ENCODE data around the gene CCHCR1.
A peak's percentile ranks its signal among the peaks of the same experiment; 100 is the strongest.
"Not testable (repeated sequence)": the region's sequence is repeated elsewhere in the genome, so short reads cannot be mapped to it uniquely, and the experiment has no call there.

CCHCR1 gene

GRCh38 chr6:31173406-31173805 is 15.8 kb upstream of the CCHCR1 start:
- H3K9me3 Mint-ChIP-seq = no peaks in the 10 kb centered on the region
- H3K36me3 Mint-ChIP-seq = peaks cover 0 to 4% of the 10 kb centered on the region in 2 donors
- no peaks in the 10 kb centered on the region for H3K27me3 Mint-ChIP-seq
- H3K4me3 Mint-ChIP-seq = no peak overlapping the region
- H3K27ac Mint-ChIP-seq = no peak overlapping the region
- peaks cover 0 to 2% of the 10 kb centered on the region in 2 donors for H3K4me1 Mint-ChIP-seq
- DNase-seq (no peak), ATAC-seq (replicated peaks) (no peak)

GRCh38 chr6:31172973-31173384 is 15.4 kb upstream of the CCHCR1 start:
- Mint-ChIP-seq H3K9me3 (no peaks in the 10 kb centered on the region), H3K27me3 (no peaks in the 10 kb centered on the region), H3K4me1 (peaks cover 0 to 2% of the 10 kb centered on the region in 2 donors), H3K36me3 (peaks cover 0 to 4% of the 10 kb centered on the region in 2 donors), H3K27ac (no peak overlapping the region), H3K4me3 (no peak overlapping the region)
- no peak for DNase-seq
- ATAC-seq (replicated peaks) = no peak

- no peaks in the 10 kb centered on the region for H3K27me3 Mint-ChIP-seq
- ATAC-seq (replicated peaks) (no peak), DNase-seq (no peak)
- no peaks in the 10 kb centered on the region for H3K4me1 Mint-ChIP-seq
- no peaks in the 10 kb centered on the region for H3K9me3 Mint-ChIP-seq
- H3K4me3 Mint-ChIP-seq = no peak overlapping the region
- H3K27ac Mint-ChIP-seq = no peak overlapping the region
- no peaks in the 10 kb centered on the region for H3K36me3 Mint-ChIP-seq
These were observed 14.6 kb upstream of the CCHCR1 start for GRCh38 chr6:31171931-31172905.

GRCh38 chr6:31170987-31171671 is 13.5 kb upstream of the CCHCR1 start:
- DNase-seq (no peak), ATAC-seq (replicated peaks) (no peak)
- Mint-ChIP-seq H3K36me3 (no peaks in the 10 kb centered on the region), H3K27me3 (no peaks in the 10 kb centered on the region), H3K4me3 (no peak overlapping the region), H3K4me1 (peaks cover under 1 to 1% of the 10 kb centered on the region in 2 donors), H3K9me3 (no peaks in the 10 kb centered on the region), H3K27ac (no peak overlapping the region)

GRCh38 chr6:31170600-31170881 is 12.9 kb upstream of the CCHCR1 start, which contains the start of gene POU5F1:
POU5F1 (minus strand) TSS chr6:31170682; CDS start chr6:31170620, 62 bp downstream.
- no peaks in the 10 kb centered on the region for H3K27me3 Mint-ChIP-seq
- peak within 1 kb of the TSS in 1 of 2 donors; percentile 41 for H3K4me3 Mint-ChIP-seq
- no peak within 1 kb of the TSS for H3K27ac Mint-ChIP-seq
- no peaks in the 10 kb centered on the region for H3K9me3 Mint-ChIP-seq
- H3K36me3 Mint-ChIP-seq = no peaks in the 10 kb centered on the region
- ATAC-seq (replicated peaks) (no peak), DNase-seq (no peak)
- peaks cover 1 to 5% of the 10 kb centered on the region in 2 donors for H3K4me1 Mint-ChIP-seq

- peaks cover 4 to 10% of the 10 kb centered on the region in 2 donors for H3K4me1 Mint-ChIP-seq
- not testable (repeated sequence) for H3K4me3 Mint-ChIP-seq; H3K27me3 Mint-ChIP-seq; DNase-seq; ATAC-seq (replicated peaks); H3K9me3 Mint-ChIP-seq; H3K36me3 Mint-ChIP-seq; H3K27ac Mint-ChIP-seq
These were observed 12.4 kb upstream of the CCHCR1 start for GRCh38 chr6:31169858-31170599.

GRCh38 chr6:31169123-31169857 is 11.7 kb upstream of the CCHCR1 start:
- DNase-seq (no peak), ATAC-seq (replicated peaks) (no peak)
- Mint-ChIP-seq H3K4me3 (no peak overlapping the region), H3K4me1 (peaks cover 8 to 15% of the 10 kb centered on the region in 2 donors), H3K36me3 (no peaks in the 10 kb centered on the region), H3K27ac (no peak overlapping the region), H3K27me3 (no peaks in the 10 kb centered on the region), H3K9me3 (no peaks in the 10 kb centered on the region)

GRCh38 chr6:31168606-31169005 is 11.0 kb upstream of the CCHCR1 start:
- Mint-ChIP-seq H3K9me3 (no peaks in the 10 kb centered on the region), H3K36me3 (peaks cover 0 to 2% of the 10 kb centered on the region in 2 donors), H3K27ac (no peak overlapping the region), H3K4me3 (no peak overlapping the region), H3K27me3 (no peaks in the 10 kb centered on the region), H3K4me1 (peaks cover 10 to 18% of the 10 kb centered on the region in 2 donors)
- DNase-seq = no peak
- no peak for ATAC-seq (replicated peaks)

- no peak for DNase-seq
- Mint-ChIP-seq H3K4me3 (no peak overlapping the region), H3K27me3 (no peaks in the 10 kb centered on the region), H3K9me3 (no peaks in the 10 kb centered on the region), H3K36me3 (peaks cover 5 to 23% of the 10 kb centered on the region in 2 donors), H3K27ac (peak overlapping the region; percentile 1), H3K4me1 (peaks cover 16 to 31% of the 10 kb centered on the region in 2 donors)
- ATAC-seq (replicated peaks) = no peak
These were observed 8.4 kb upstream of the CCHCR1 start for GRCh38 chr6:31165986-31166385.

GRCh38 chr6:31165064-31165832 is 7.6 kb upstream of the CCHCR1 start:
- Mint-ChIP-seq H3K4me1 (peaks cover 16 to 31% of the 10 kb centered on the region in 2 donors), H3K27ac (peak overlapping the region; percentile 44), H3K4me3 (peak overlapping the region in 1 of 2 donors; percentile 42), H3K36me3 (peaks cover 9 to 23% of the 10 kb centered on the region in 2 donors)
- H3K9me3 Mint-ChIP-seq, DNase-seq, H3K27me3 Mint-ChIP-seq: not testable (repeated sequence)
- peak; percentile 61 to 78 for ATAC-seq (replicated peaks)

GRCh38 chr6:31164475-31165063 is 7.0 kb upstream of the CCHCR1 start:
- H3K9me3 Mint-ChIP-seq; DNase-seq; ATAC-seq (replicated peaks); H3K4me3 Mint-ChIP-seq; H3K27me3 Mint-ChIP-seq: not testable (repeated sequence)
- peak overlapping the region; percentile 44 for H3K27ac Mint-ChIP-seq
- H3K4me1 Mint-ChIP-seq = peaks cover 16 to 32% of the 10 kb centered on the region in 2 donors
- peaks cover 9 to 23% of the 10 kb centered on the region in 2 donors for H3K36me3 Mint-ChIP-seq

GRCh38 chr6:31163922-31164321 is 6.3 kb upstream of the CCHCR1 start:
- ATAC-seq (replicated peaks) = no peak
- DNase-seq = no peak
- H3K36me3 Mint-ChIP-seq = peaks cover 13 to 23% of the 10 kb centered on the region in 2 donors
- no peaks in the 10 kb centered on the region for H3K9me3 Mint-ChIP-seq
- no peaks in the 10 kb centered on the region for H3K27me3 Mint-ChIP-seq
- no peak overlapping the region for H3K4me3 Mint-ChIP-seq
- H3K27ac Mint-ChIP-seq = no peak overlapping the region
- peaks cover 19 to 38% of the 10 kb centered on the region in 2 donors for H3K4me1 Mint-ChIP-seq
